Choroid plexus epithelial cell (primary cell): ENCODE measurements around the gene ARHGAP1.

ENCODE experiments used
- DNase-seq: peaks from one replicate; pipeline ENCODE4 v3.0.0-alpha.2; 2010; ENCODE audit warnings: low read depth
- H3K4me3 ChIP-seq: 2 replicates; pipeline ENCODE4 v1.5.1; 2011; ENCODE audit warnings: low read depth, mild to moderate bottlenecking, control low read depth, low read length, moderate library complexity
- TF ChIP-seq, protein P1 (sequence below): conservative IDR thresholded peaks from 2 replicates; pipeline ENCODE4 v1.5.1; 2011; ENCODE audit warnings: low read depth, mild to moderate bottlenecking, control low read depth, inconsistent platforms, low read length, moderate library complexity

Gene ARHGAP1

DNA sequence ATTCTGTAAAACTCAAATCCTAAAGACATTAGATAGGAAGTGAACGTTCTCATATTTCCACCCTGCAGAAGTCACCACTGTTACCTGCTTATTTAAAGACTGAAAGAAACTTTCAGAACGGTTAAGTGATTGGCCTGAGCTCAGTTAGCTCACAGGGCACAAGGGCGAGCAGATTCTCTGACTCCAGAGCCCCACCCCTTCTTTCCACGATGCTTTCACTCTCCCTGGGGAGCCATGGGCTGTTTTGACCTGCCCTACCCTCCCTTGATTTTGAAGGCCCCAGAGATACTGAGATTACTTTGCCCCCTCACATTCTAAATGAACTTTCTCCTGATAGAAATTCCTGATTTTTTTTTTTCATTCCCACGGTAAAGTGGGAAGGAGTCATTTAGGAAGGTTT is 33.9 kb downstream of the ARHGAP1 start:
- H3K4me3 ChIP-seq, result no peak overlapping the region
- DNase-seq, result peak; percentile 65
- TF ChIP-seq, protein P1, sequence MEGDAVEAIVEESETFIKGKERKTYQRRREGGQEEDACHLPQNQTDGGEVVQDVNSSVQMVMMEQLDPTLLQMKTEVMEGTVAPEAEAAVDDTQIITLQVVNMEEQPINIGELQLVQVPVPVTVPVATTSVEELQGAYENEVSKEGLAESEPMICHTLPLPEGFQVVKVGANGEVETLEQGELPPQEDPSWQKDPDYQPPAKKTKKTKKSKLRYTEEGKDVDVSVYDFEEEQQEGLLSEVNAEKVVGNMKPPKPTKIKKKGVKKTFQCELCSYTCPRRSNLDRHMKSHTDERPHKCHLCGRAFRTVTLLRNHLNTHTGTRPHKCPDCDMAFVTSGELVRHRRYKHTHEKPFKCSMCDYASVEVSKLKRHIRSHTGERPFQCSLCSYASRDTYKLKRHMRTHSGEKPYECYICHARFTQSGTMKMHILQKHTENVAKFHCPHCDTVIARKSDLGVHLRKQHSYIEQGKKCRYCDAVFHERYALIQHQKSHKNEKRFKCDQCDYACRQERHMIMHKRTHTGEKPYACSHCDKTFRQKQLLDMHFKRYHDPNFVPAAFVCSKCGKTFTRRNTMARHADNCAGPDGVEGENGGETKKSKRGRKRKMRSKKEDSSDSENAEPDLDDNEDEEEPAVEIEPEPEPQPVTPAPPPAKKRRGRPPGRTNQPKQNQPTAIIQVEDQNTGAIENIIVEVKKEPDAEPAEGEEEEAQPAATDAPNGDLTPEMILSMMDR, result no peak

DNA sequence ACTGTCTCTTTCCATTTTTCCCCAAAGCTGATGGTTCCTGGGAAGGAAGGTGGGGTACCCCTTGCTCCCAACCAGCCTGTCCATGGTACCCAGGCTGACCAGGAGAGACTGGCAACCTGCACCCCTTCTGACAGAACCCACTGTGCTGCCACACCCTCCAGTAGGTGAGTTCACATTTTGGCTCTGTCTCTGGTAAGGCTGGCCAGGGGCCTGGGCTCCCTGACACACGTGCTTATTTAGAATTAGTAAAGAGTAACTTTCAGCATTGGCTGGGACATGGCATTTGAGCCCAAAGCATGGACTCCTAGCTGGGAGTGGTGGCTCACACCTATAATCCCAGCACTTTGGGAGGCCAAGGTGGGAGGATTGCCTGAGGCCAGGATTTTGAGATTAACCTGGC is 35.1 kb downstream of the ARHGAP1 start:
- DNase-seq, result no peak
- TF ChIP-seq, protein P1, result no peak
- H3K4me3 ChIP-seq, result no peak overlapping the region

DNA sequence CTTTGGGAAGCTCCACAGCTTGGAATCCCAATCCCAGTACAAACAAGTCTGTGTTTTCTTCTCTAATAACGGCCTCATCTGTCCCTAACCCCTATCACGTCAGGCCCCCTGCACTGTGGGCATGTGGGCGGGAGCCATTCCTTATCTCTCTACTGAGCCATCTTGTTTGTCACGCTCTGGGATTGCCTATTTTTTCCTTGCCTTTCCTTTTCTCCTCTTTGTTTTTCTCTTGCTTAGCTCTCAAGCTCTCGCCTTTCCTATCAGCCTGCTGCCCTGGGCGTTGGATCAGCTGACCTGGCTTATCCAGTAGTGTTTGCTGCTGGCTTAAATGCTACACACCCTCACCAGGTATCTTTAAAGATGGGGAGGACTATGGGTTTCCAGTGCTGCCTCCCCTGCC is 35.8 kb downstream of the ARHGAP1 start:
- TF ChIP-seq, protein P1, result no peak
- no peak overlapping the region for H3K4me3 ChIP-seq
- DNase-seq, result no peak

DNA sequence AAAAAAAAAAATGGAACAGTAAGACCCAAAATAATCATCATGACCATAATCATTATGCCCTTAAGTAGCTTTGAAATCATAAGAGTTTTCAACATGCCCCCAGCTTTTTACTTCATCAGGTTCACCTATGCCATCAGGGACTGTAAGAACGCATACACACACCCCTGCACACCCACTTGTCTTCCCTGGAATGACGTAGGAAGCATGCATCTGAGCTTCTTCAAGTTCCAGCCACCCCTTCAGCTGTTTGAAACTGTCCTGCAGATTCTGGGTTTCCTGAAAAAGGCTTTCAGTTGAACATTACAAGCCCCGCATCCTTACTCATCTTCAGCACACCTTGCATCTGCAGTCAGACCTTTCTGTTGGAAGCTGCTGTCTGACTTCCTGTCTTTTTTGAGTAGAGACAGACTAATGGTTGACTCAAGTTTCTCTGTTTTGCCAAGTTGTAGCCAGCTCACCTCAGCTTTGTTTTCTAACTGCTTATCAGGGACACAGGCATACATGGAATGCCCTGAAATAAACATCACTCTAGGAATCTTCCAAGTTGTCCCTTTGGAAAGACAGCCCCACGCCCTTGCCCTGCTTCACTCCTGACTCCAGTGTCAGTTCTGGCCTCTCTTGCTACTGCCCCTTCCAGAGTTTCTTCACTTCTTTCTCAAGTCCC is 37.0 kb downstream of the ARHGAP1 start:
- TF ChIP-seq, protein P1, result no peak

DNA sequence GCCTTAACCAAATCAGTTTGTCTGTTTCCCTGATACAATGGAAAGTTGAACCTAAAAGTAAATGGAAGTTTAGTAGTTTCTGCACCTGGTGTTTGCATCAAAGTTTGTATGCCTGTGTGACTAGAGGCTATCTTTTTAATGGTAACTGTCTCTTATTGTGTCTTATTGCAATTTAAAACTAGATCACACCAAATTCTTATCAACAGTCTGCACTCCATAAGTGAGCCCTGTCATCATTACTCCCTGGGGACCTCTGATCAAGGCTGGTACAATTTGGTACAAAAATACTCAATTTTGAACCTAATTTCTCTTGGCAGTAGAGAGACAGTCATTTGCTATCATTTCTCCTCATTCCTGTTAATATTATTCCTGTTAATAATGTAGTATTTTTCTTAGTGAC is 38.1 kb downstream of the ARHGAP1 start:
- TF ChIP-seq, protein P1, result no peak
- DNase-seq, result no peak
- H3K4me3 ChIP-seq, result no peak overlapping the region

More for the DNA sequence above, 37.0 kb downstream of the ARHGAP1 start:
- no peak overlapping the region for H3K4me3 ChIP-seq
- DNase-seq, result no peak

DNA sequence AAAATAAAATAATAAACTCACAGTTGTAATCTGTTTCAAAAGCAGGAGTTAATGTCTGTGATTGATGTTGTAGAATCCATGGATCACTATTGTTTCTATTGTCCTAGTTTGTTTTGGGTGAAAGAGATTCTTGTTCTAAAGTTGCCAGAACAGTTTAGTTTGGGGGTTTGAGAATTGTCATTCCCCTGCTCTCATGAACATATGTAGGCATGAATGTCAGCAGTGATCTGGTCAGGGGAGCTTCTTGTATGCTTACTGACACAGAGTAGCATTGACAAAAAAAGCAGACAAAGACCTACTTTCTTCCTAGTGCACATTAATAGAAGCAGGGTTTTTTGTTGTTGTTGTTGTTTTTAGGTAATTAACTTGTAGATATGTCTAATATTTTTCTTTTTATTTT is 38.6 kb downstream of the ARHGAP1 start:
- TF ChIP-seq, protein P1, result no peak

DNA sequence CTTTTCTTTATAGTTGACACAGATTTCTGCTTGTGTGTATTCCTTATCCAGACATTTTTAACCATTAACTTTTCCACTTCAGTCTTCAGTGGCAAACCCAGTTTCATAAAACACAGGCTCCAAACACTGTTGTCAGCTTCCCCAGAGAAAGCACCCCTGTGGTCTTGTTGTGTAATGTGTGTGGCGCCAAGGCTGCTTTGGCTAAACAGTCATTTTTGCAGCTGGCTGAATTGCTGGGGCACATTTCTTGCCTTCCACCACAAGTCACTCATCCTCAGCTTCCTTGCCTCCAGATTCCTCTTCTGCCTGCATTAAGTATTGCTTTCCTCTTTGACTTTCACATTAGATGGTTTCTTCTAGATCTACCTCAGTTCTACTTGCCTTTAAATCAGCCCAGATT is 40.5 kb downstream of the ARHGAP1 start:
- TF ChIP-seq, protein P1, result no peak
- peak; percentile 96 for DNase-seq
- no peak overlapping the region for H3K4me3 ChIP-seq

More for the DNA sequence above, 38.6 kb downstream of the ARHGAP1 start:
- no peak for DNase-seq
- no peak overlapping the region for H3K4me3 ChIP-seq
